Neural progenitor cell (in vitro differentiated cells): ENCODE results near the gene IMMP1L.
A peak's percentile ranks its signal among the peaks of the same experiment; 100 is the strongest.

Source experiments
- CTCF ChIP-seq: fragments of 200-600 bp; sonication (generic); IDR thresholded peaks from 2 replicates; pipeline ENCODE4 v1.5.1; 2017; ENCODE audit warnings: antibody characterized with exemption, mild to moderate bottlenecking
- EZH2 ChIP-seq: fragments of 200-600 bp; sonication (generic); IDR thresholded peaks from 2 replicates; pipeline ENCODE4 v1.6.1; 2017; ENCODE audit warnings: antibody characterized with exemption, mild to moderate bottlenecking, moderate library complexity

GRCh38 chr11:31487848-31488247 is 21.6 kb downstream of the IMMP1L start:
- peak; percentile 48 for TF ChIP-seq CTCF
- no peak for TF ChIP-seq EZH2
